ENCODE results near the gene GTF2F2. TPM values are rescaled to one million over a fixed set of nuclear protein-coding genes. Genes with fewer than 3 reads are reported as not detected.

The GTF2F2 gene, protein sequence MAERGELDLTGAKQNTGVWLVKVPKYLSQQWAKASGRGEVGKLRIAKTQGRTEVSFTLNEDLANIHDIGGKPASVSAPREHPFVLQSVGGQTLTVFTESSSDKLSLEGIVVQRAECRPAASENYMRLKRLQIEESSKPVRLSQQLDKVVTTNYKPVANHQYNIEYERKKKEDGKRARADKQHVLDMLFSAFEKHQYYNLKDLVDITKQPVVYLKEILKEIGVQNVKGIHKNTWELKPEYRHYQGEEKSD
- 29.2 and 30.0 TPM in 2 replicates for total RNA-seq

DNA sequence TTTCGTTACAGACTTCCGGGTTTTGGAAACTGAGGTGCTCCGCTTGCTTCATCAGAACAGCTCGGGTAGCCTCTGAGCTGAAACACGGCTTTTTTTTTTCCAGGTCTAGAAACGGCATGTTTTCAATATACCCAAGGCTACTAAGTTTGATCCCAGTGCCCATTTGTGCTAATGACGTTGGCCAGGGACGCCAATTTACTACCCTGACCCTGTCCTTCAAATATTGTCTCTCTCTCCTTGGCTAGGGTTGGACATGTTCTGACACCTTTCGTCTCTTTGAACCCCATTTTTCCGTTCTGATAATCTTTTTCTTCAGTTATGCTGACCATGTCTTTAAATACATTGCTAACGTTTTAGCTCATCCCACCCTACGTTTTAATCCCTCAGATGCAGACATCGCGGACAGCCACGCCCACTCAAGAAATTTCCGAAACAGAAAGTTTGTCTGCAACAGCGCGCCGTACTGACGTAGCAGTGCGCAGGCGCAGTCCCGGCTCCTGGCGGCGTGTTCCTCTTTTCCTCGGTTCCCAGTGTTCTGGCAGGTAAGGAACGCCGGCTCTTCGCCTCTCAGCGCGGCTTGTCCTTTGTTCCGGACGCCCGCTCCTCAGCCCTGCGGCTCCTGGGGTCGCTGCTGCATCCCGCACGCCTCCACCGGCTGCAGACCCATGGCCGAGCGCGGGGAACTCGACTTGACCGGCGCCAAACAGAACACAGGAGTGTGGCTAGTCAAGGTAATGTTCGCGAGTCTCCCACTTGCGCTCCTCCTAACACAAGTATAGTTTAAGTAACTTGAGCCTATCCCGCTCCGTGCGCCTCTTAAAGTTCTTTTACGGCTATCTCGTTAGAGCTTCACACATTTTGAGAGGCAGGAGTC, at the start of gene GTF2F2:
TSS of gene GTF2F2 (plus strand) at position 520 of the 874 bp plus-strand sequence. CDS start at position 666, 146 bp downstream.
- no peaks in the 10 kb centered on the region for H3K9me3 Mint-ChIP-seq
- H3K27ac Mint-ChIP-seq: no peak within 1 kb of the TSS
- H3K27me3 Mint-ChIP-seq: no peaks in the 10 kb centered on the region
- intact Hi-C loops (cut with micrococcal nuclease): loop anchor here (1.0 to 5.0 kb wide), 4 partner anchors 64 to 203 kb away; no protein-coding TSS in a partner anchor
- H3K36me3 Mint-ChIP-seq (ENCODE audit: low read depth): peaks cover 5% of the 10 kb centered on the region
- peak; percentile 97 for DNase-seq
- H3K4me3 Mint-ChIP-seq: no peak within 1 kb of the TSS
- peaks cover 7% of the 10 kb centered on the region for H3K4me1 Mint-ChIP-seq

DNA sequence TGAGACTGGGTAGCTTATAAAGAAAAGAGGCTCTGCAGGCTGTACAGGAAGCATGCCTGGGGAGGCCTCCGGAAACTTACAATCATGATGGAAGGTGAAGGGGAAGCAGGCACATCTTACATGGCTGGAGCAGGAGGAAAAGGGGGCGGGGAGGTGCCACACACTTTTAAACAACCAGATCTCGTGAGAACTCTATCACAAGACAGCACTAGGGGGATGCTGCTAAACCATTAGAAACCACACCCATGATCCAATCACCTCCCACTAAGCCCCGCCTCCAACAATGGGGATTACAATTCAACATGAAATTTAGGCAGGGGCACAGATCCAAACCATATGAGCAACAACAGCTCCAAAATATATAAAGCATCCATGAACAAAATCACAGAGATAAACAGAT, 46.5 kb upstream of the GTF2F2 start:
- DNase-seq: no peak
- no peaks in the 10 kb centered on the region for H3K9me3 Mint-ChIP-seq
- H3K4me3 Mint-ChIP-seq: no peak overlapping the region
- H3K27ac Mint-ChIP-seq: no peak overlapping the region
- no peaks in the 10 kb centered on the region for H3K36me3 Mint-ChIP-seq (ENCODE audit: low read depth)
- intact Hi-C loops (cut with micrococcal nuclease): no loop called here
- no peaks in the 10 kb centered on the region for H3K4me1 Mint-ChIP-seq
- peaks cover 28% of the 10 kb centered on the region for H3K27me3 Mint-ChIP-seq

DNA sequence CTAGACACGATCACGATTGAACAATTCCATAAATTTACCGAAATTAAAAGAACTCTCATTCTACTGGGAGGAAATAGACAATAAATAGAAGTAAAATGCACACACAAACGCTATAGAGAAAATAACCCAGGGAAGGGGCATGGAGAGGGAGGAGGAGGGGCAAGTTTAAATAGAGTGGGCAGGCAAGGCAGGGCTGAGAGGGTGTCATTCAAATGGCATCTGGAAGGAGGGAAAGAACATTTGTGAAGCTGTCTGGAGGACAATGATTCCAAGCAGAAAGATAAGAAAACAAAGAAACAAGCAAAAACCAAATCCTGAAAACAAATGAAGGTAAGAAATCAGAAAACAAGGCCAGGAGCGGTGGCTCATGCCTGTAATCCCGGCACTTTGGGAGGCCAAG, 45.6 kb upstream of the GTF2F2 start:
- no peak overlapping the region for H3K27ac Mint-ChIP-seq
- no peak overlapping the region for H3K4me3 Mint-ChIP-seq

DNA sequence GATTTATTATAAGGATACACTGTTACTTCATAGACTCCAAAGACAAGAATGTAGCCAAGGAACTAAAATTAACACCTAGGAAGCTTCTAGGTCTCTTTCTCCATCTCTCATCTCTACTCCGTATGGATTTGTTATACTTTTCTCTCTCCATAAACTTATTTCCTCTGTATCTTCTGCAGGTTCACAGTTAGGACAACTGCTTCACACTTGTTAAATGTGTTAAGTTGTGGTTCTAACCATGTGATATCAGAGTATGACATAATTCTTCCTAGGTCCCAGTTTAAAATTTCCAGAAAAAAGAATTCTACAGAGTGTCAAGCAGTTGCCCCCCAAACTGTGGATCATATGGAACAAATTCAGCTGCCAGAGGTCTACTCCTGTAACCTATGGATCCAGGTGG, 42.3 kb upstream of the GTF2F2 start:
- Mint-ChIP-seq H3K27ac (no peak overlapping the region), H3K4me3 (no peak overlapping the region), H3K36me3 (ENCODE audit: low read depth) (no peaks in the 10 kb centered on the region), H3K27me3 (peaks cover 36% of the 10 kb centered on the region), H3K4me1 (no peaks in the 10 kb centered on the region), H3K9me3 (no peaks in the 10 kb centered on the region)
- intact Hi-C loops (cut with micrococcal nuclease): no loop called here
- DNase-seq: no peak

More for the DNA sequence above, 45.6 kb upstream of the GTF2F2 start:
- Mint-ChIP-seq H3K4me1 (no peaks in the 10 kb centered on the region), H3K27me3 (peaks cover 32% of the 10 kb centered on the region), H3K9me3 (no peaks in the 10 kb centered on the region), H3K36me3 (ENCODE audit: low read depth) (no peaks in the 10 kb centered on the region)
- no peak for DNase-seq
- intact Hi-C loops (cut with micrococcal nuclease): no loop called here

DNA sequence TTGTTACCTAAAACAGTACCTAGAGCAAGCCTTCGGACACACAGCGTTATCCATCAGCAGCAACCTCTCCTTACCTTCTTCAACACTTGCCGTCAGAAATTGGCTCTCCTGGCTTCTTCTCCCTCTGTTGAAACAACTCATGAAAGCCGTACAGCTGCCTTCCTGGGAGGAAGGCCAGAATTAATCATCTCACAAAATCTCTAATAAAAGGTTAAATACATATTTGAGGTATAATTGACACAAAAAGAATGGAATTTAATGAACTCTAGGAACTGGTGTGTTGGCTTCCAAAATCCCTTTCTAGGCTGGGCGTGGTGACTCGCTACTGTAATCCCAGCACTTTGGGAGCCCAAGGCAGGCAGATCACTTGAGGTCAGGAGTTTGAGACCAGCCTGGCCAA, 37.3 kb upstream of the GTF2F2 start:
- H3K27ac Mint-ChIP-seq: no peak overlapping the region
- DNase-seq: no peak
- no peaks in the 10 kb centered on the region for H3K4me1 Mint-ChIP-seq
- H3K27me3 Mint-ChIP-seq: peaks cover 20% of the 10 kb centered on the region
- H3K4me3 Mint-ChIP-seq: no peak overlapping the region
- intact Hi-C loops (cut with micrococcal nuclease): no loop called here
- H3K9me3 Mint-ChIP-seq: no peaks in the 10 kb centered on the region
- H3K36me3 Mint-ChIP-seq (ENCODE audit: low read depth): no peaks in the 10 kb centered on the region

DNA sequence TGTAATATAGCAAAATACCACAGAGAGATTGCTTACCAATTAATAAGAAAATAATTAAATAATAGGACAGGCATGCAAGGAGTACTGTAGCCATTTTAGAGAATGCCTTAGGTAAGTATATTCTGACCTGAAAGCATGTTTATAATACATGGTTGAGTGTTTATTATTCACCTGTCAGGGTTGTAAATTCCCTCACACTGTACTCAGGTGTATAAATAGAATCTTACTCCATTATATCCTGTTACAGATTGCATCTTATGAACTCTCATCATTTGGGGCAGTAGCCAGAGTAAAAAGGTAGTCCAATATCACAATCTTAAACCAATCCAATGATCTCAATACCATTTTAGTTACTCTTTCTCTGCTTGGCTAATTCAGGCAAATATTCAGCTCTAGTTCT, 35.8 kb upstream of the GTF2F2 start:
- intact Hi-C loops (cut with micrococcal nuclease): no loop called here
- Mint-ChIP-seq H3K27me3 (peaks cover 9% of the 10 kb centered on the region), H3K36me3 (ENCODE audit: low read depth) (no peaks in the 10 kb centered on the region), H3K27ac (no peak overlapping the region), H3K9me3 (no peaks in the 10 kb centered on the region), H3K4me3 (no peak overlapping the region), H3K4me1 (no peaks in the 10 kb centered on the region)
- DNase-seq: no peak

DNA sequence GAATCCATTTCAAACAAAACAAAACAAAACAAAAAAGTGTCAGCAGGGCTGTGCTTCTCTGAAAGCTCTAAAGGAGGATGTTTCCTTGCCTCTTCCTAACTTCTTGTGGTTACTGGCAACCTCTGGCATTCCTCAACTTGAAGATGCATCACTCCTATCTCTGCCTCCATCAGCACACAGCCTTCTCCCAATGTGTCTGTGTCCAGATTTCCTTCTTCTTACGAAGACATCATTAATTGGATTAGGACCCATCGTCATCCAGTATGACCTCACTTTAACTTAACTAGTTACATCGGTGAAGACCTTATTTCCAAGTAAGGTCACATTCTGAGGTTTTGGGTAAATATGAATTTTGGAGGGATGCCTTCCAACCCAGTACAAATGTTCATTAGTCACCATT, 33.8 kb upstream of the GTF2F2 start:
- Mint-ChIP-seq H3K4me1 (no peaks in the 10 kb centered on the region), H3K27ac (no peak overlapping the region), H3K4me3 (no peak overlapping the region), H3K36me3 (ENCODE audit: low read depth) (no peaks in the 10 kb centered on the region), H3K9me3 (no peaks in the 10 kb centered on the region), H3K27me3 (peaks cover 4% of the 10 kb centered on the region)
- no peak for DNase-seq
- intact Hi-C loops (cut with micrococcal nuclease): no loop called here

DNA sequence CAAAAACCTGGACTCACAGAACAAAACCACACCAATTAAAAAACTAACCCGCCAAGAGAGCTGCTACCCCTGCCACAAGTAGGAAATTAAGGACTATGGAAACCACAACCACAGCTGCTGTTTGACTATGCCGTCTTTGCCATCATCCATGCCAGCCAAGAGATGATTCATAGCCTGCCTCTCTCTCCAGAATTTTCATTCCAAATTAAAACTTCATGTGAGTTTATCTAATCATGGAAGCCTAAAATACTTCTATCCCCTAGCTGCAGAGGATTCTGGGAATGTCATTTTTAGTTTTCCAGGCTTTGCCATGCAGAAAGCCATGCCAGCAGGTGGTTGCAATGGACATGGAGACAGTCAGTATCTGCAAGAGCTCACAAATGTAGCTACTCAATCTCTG, 27.6 kb upstream of the GTF2F2 start:
- no peak for DNase-seq
- Mint-ChIP-seq H3K4me3 (no peak overlapping the region), H3K36me3 (ENCODE audit: low read depth) (no peaks in the 10 kb centered on the region), H3K27ac (no peak overlapping the region), H3K9me3 (no peaks in the 10 kb centered on the region), H3K4me1 (no peaks in the 10 kb centered on the region), H3K27me3 (peaks cover 7% of the 10 kb centered on the region)
- intact Hi-C loops (cut with micrococcal nuclease): no loop called here

DNA sequence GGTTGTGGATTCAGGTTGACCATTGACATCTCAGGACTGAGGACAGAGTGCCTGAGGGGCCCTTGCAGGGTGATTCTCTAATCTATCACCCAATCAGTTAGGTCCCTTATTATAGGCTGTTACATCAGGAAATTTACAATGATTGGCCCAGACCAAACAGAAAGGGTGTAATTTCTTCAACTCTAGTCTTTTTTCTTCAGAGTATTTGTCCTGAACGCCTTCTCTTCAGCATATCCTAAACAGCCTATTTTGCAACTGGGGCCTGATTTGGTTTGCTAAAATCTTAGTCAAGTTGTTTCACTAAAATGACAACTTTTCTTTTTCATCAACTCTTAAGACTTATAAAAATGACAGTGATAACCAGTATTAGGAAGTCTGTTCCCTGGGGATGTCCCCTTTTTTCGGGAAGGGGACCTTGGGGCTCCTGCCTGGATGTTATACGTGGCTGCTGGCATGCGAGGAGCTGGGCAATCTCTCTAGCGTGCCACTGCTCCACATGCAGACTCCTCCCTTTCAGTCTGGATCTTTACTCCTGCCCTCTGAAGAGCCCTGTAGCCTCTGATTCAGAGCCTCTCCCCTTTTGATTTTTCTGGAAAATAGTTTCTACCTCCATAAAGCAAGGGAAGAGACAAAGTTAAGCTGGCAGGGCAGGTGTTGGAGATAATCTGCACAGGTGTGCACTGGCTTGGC, 19.6 kb upstream of the GTF2F2 start:
- no peaks in the 10 kb centered on the region for H3K36me3 Mint-ChIP-seq (ENCODE audit: low read depth)
- H3K4me1 Mint-ChIP-seq: no peaks in the 10 kb centered on the region
- no peak overlapping the region for H3K27ac Mint-ChIP-seq
- H3K4me3 Mint-ChIP-seq: no peak overlapping the region
- peaks cover 7% of the 10 kb centered on the region for H3K27me3 Mint-ChIP-seq
- no peak for DNase-seq
- no peaks in the 10 kb centered on the region for H3K9me3 Mint-ChIP-seq
- intact Hi-C loops (cut with micrococcal nuclease): no loop called here

DNA sequence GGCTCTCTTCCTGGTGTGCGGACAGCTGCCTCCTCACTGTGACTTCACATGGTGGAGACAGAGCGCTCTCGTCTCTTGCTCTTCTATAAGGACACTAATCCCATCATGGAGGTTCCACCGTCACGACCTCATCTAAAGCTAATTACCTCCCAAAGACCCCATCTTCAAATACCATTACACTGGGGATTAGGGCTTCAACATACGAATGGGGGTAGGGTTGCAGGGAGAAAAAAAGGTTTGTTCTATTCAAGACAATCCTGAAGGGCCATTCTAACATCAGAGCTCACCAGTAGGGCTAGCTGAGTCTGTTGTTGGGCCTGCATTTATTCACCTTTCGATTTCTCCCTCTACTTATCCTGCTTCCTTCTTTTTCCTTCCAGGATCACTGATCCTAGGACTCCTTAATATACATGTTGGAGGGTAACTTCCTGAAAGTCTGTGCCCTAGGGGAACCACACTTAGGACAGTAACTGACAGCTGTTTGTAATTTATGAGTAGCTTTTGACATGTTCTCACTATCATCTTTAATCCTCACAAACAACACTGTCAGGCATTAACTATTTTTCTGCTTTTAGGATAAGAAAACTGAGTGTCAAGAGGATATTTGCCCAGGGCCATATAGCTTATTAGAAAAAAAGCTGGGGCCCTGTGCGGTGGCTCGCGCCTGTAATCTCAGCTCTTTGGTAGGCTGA, 18.8 kb upstream of the GTF2F2 start:
- intact Hi-C loops (cut with micrococcal nuclease): no loop called here
- no peaks in the 10 kb centered on the region for H3K4me1 Mint-ChIP-seq
- H3K27me3 Mint-ChIP-seq: peaks cover 9% of the 10 kb centered on the region
- DNase-seq: no peak
- H3K27ac Mint-ChIP-seq: no peak overlapping the region
- no peaks in the 10 kb centered on the region for H3K36me3 Mint-ChIP-seq (ENCODE audit: low read depth)
- no peak overlapping the region for H3K4me3 Mint-ChIP-seq
- H3K9me3 Mint-ChIP-seq: no peaks in the 10 kb centered on the region

DNA sequence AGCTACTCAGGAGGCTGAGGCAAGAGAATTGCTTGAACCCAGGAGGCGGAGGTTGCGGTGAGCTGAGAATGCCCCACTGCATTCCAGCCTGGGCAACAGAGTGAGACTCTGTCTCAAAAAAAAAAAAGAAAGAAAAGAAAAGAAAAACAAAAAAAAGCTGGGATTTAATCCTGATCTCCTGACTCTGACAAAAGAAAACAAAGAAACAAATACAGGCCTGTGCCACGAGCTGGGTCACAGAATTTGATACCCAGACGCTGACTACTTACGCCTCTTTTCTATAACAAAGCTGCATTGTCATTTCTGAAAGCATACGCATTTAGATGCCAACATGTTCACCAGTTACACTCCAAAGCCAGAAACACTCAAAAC, 18.2 kb upstream of the GTF2F2 start:
- peaks cover 9% of the 10 kb centered on the region for H3K27me3 Mint-ChIP-seq
- no peaks in the 10 kb centered on the region for H3K9me3 Mint-ChIP-seq
- no peaks in the 10 kb centered on the region for H3K36me3 Mint-ChIP-seq (ENCODE audit: low read depth)
- intact Hi-C loops (cut with micrococcal nuclease): no loop called here
- no peak overlapping the region for H3K27ac Mint-ChIP-seq
- DNase-seq: no peak
- no peaks in the 10 kb centered on the region for H3K4me1 Mint-ChIP-seq
- no peak overlapping the region for H3K4me3 Mint-ChIP-seq

DNA sequence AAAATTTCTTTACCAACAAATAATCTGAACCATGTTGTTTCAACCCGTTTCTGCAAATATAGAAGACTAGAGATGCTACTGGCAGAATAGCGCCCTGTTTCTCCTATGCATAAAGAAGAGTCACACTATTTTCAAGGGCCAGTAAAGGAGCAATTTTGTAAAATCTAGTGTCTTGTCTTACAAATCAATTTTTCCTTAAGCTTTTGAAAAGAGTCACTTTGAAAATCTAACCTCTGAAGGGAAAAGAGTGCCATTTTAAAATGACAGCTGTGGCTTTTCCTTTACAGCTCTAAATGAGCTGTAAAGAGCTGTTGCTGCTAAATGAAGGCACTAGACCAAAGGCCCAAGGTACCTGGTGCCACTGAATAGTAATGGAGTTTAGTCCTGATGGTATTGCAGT, 16.9 kb upstream of the GTF2F2 start:
- Mint-ChIP-seq H3K4me3 (no peak overlapping the region), H3K36me3 (ENCODE audit: low read depth) (no peaks in the 10 kb centered on the region), H3K4me1 (no peaks in the 10 kb centered on the region), H3K27ac (no peak overlapping the region), H3K9me3 (no peaks in the 10 kb centered on the region), H3K27me3 (peaks cover 9% of the 10 kb centered on the region)
- intact Hi-C loops (cut with micrococcal nuclease): no loop called here
- DNase-seq: no peak

DNA sequence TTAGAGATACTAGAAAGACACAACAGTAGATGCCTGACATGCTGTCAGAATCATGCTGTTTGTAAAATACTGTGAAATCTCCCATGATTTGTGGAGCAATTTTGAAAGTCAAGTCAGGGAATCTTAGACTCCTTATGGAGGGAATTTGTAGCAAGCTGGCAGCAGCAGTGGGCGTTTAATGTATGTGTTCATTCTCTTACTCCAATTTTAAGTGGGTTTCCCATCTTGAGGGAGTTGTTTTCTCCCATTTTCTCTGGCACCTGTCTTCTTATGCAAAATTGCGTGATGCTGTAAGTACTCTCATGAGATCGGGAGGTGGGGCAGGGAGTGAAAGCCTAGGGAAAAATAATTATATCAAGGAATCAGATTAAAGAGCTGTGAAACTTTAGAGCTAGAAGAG, 16.0 kb upstream of the GTF2F2 start:
- intact Hi-C loops (cut with micrococcal nuclease): no loop called here
- peaks cover 9% of the 10 kb centered on the region for H3K27me3 Mint-ChIP-seq
- no peak overlapping the region for H3K4me3 Mint-ChIP-seq
- H3K27ac Mint-ChIP-seq: no peak overlapping the region
- DNase-seq: no peak
- no peaks in the 10 kb centered on the region for H3K9me3 Mint-ChIP-seq
- H3K36me3 Mint-ChIP-seq (ENCODE audit: low read depth): no peaks in the 10 kb centered on the region
- H3K4me1 Mint-ChIP-seq: peaks cover 3% of the 10 kb centered on the region

DNA sequence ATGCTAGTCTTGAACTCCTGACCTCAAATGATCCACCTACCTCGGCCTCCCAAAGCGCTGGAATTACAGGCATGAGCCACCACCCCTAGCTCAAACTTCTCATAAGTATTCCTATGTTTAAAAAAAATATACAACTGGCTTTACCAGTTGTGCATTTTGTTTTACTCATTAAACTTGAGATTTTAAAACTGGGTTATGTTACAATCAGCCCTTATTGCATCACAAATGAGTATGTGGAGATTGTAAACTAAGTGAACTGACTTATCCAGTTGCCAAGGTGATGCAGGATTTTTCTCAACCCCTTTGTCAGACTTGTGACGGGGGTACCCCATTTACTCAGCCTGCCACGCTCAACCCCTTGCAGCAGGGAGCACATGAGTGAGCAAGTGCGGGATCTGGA, 14.4 kb upstream of the GTF2F2 start:
- H3K9me3 Mint-ChIP-seq: no peaks in the 10 kb centered on the region
- intact Hi-C loops (cut with micrococcal nuclease): no loop called here
- H3K27ac Mint-ChIP-seq: no peak overlapping the region
- peaks cover 3% of the 10 kb centered on the region for H3K4me1 Mint-ChIP-seq
- no peak for DNase-seq
- peaks cover 9% of the 10 kb centered on the region for H3K27me3 Mint-ChIP-seq
- H3K4me3 Mint-ChIP-seq: no peak overlapping the region
- H3K36me3 Mint-ChIP-seq (ENCODE audit: low read depth): no peaks in the 10 kb centered on the region

All from activated CD4-positive, alpha-beta T cell treated with anti-CD3 and anti-CD28 coated beads, Interleukin-2, amount 10 ng/mL, durations not matched to agents 24 days and 14 days (primary cell).